ENCODE results near the gene PPP1R14B.
A peak's percentile ranks its signal among the peaks of the same experiment; 100 is the strongest.

The PPP1R14B gene

GRCh38 chr11:64208086-64208795 lies 38.5 kb downstream of the PPP1R14B start:
- DNase-seq = no peak

- no peak for DNase-seq
These were observed 39.3 kb downstream of the PPP1R14B start for GRCh38 chr11:64207256-64208085.

- no peak for DNase-seq
These were observed 40.1 kb downstream of the PPP1R14B start, which contains the start of gene FERMT3 for GRCh38 chr11:64206457-64207255. TSS of gene FERMT3 (plus strand) at chr11:64206721. CDS start at chr11:64207365, 644 bp downstream.

GRCh38 chr11:64204464-64204989 lies 42.2 kb downstream of the PPP1R14B start:
- peak in 1 of 2 experiments; percentile 60 for DNase-seq

GRCh38 chr11:64204080-64204440 lies 42.7 kb downstream of the PPP1R14B start:
- no peak for DNase-seq

GRCh38 chr11:64203421-64204079 lies 43.2 kb downstream of the PPP1R14B start:
- DNase-seq = no peak

- DNase-seq = no peak
These were observed 43.8 kb downstream of the PPP1R14B start for GRCh38 chr11:64202992-64203391.

- DNase-seq = no peak
These were observed 45.2 kb downstream of the PPP1R14B start for GRCh38 chr11:64201543-64201942.

- no peak for DNase-seq
These were observed 48.2 kb downstream of the PPP1R14B start for GRCh38 chr11:64198511-64198910.

- DNase-seq = no peak
These were observed 50.1 kb downstream of the PPP1R14B start for GRCh38 chr11:64196626-64197025.
